GM23338 (cell line): ENCODE data around the gene AQP1. TPM values are rescaled to one million over a fixed set of nuclear protein-coding genes. Genes with fewer than 3 reads are reported as not detected.

ENCODE experiments used
- ATAC-seq: fragments of 200-7000 bp; cut with Tn5 transposase; 3 replicates; pipeline ENCODE4 v1.9.1; 2020
- DNase-seq: peaks from one replicate; pipeline ENCODE4 v3.0.0-alpha.2; 2015; ENCODE audit warnings: low spot score
- H2AFZ ChIP-seq: fragments of 200-600 bp; sonication (generic); 2 replicates; pipeline ENCODE4 v1.8.0; 2016; ENCODE audit warnings: antibody characterized with exemption, mild to moderate bottlenecking, moderate library complexity
- H3F3A ChIP-seq: fragments of 200-600 bp; sonication (generic); replicated peaks from 2 replicates; pipeline ENCODE4 v1.8.0; 2017; ENCODE audit warnings: antibody characterized with exemption, mixed run types, low read depth
- H3K27ac ChIP-seq: fragments of 200-600 bp; sonication (generic); 2 replicates; pipeline ENCODE4 v1.6.1; 2016; ENCODE audit warnings: low read depth
- H3K27me3 ChIP-seq: fragments of 200-600 bp; sonication (generic); 2 replicates; pipeline ENCODE4 v1.8.0; 2016; ENCODE audit warnings: mild to moderate bottlenecking, mixed run types, moderate library complexity; ENCODE audit not compliant: insufficient read depth
- H3K36me3 ChIP-seq: fragments of 200-600 bp; sonication (generic); 2 replicates; pipeline ENCODE4 v1.8.0; 2016; ENCODE audit warnings: mild to moderate bottlenecking; ENCODE audit not compliant: insufficient read depth
- H3K4me1 ChIP-seq: fragments of 200-600 bp; sonication (generic); 2 replicates; pipeline ENCODE4 v1.8.0; 2016; ENCODE audit warnings: mild to moderate bottlenecking, moderate library complexity; ENCODE audit not compliant: insufficient read depth
- H3K4me2 ChIP-seq: fragments of 200-600 bp; sonication (generic); 2 replicates; pipeline ENCODE4 v1.7.1; 2017; ENCODE audit warnings: mixed run types
- H3K4me3 ChIP-seq: fragments of 200-600 bp; sonication (generic); 2 replicates; pipeline ENCODE4 v1.6.1; 2016; ENCODE audit warnings: mixed run types
- H3K79me2 ChIP-seq: fragments of 200-600 bp; sonication (generic); replicated peaks from 2 replicates; pipeline ENCODE4 v1.8.0; 2017; ENCODE audit warnings: mild to moderate bottlenecking; ENCODE audit not compliant: insufficient read depth
- H3K9me2 ChIP-seq: fragments of 200-600 bp; sonication (generic); 2 replicates; pipeline ENCODE4 v1.8.0; 2017; ENCODE audit not compliant: insufficient read depth
- H4K20me1 ChIP-seq: fragments of 200-600 bp; sonication (generic); replicated peaks from 2 replicates; pipeline ENCODE4 v1.8.0; 2017; ENCODE audit warnings: mild to moderate bottlenecking; ENCODE audit not compliant: insufficient read depth
- H3K27ac Mint-ChIP-seq: 2 replicates; pipeline ENCODE4 v1.8.0; 2020; ENCODE audit warnings: inconsistent platforms, mild to moderate bottlenecking, moderate library complexity, mixed read lengths
- H3K27me3 Mint-ChIP-seq: 3 replicates; pipeline ENCODE4 v1.8.0; 2022; ENCODE audit warnings: low read depth, mild to moderate bottlenecking, moderate library complexity, mixed read lengths, inconsistent platforms; ENCODE audit not compliant: insufficient read depth, poor library complexity
- H3K36me3 Mint-ChIP-seq: 3 replicates; pipeline ENCODE4 v1.8.0; 2021; ENCODE audit warnings: low read depth, mild to moderate bottlenecking, inconsistent platforms, moderate library complexity, mixed read lengths
- H3K4me1 Mint-ChIP-seq: 3 replicates; pipeline ENCODE4 v1.8.0; 2020; ENCODE audit warnings: mild to moderate bottlenecking, inconsistent platforms, mixed read lengths
- H3K4me3 Mint-ChIP-seq: 3 replicates; pipeline ENCODE4 v1.8.0; 2021; ENCODE audit warnings: moderate library complexity, mild to moderate bottlenecking, inconsistent platforms, mixed read lengths
- H3K9me3 Mint-ChIP-seq: 3 replicates; pipeline ENCODE4 v1.8.0; 2020; ENCODE audit warnings: moderate library complexity, mild to moderate bottlenecking, inconsistent platforms, mixed read lengths
- CREB1 ChIP-seq: fragments of 250-450 bp; sonication (Bioruptor Pico); IDR thresholded peaks from 2 replicates; pipeline ENCODE4 v1.5.0; 2020; ENCODE audit warnings: low read depth, mild to moderate bottlenecking, moderate library complexity
- EZH2 ChIP-seq: fragments of 200-600 bp; sonication (generic); IDR thresholded peaks from one replicate; pipeline ENCODE4 v1.8.0; 2017; ENCODE audit warnings: antibody characterized with exemption, mild to moderate bottlenecking, low read depth; ENCODE audit not compliant: unreplicated experiment
- EZH2phosphoT487 ChIP-seq: fragments of 200-600 bp; sonication (generic); IDR thresholded peaks from one replicate; pipeline ENCODE4 v1.8.1; 2018; ENCODE audit warnings: antibody characterized with exemption; ENCODE audit not compliant: unreplicated experiment
- NANOG ChIP-seq: IDR thresholded peaks from 2 replicates; pipeline ENCODE4 v1.6.1; 2016; ENCODE audit warnings: antibody characterized with exemption, borderline replicate concordance
- STAT1 ChIP-seq: IDR thresholded peaks from one replicate; pipeline ENCODE4 v1.6.1; 2016; ENCODE audit warnings: antibody characterized with exemption; ENCODE audit not compliant: unreplicated experiment
- ZNF114 ChIP-seq: fragments of 250-450 bp; sonication (Bioruptor Pico); IDR thresholded peaks from 2 replicates; pipeline ENCODE4 v1.5.0; 2020; ENCODE audit warnings: mild to moderate bottlenecking, moderate library complexity
- ZNF331 ChIP-seq: fragments of 250-450 bp; sonication (Bioruptor Pico); IDR thresholded peaks from 2 replicates; pipeline ENCODE4 v1.5.0; 2020; ENCODE audit warnings: low read depth, mild to moderate bottlenecking, moderate library complexity
- polyA plus RNA-seq: library from polyadenylated mRNA; unstranded; fragments of >200 nt; fragmentation: Nextera tagmentation; extraction: Ambion mirVana; gene quantifications from 2 replicates; pipeline ENCODE4 v1.2.1, GENCODE V29; 2016
- total RNA-seq: library from RNA; depleted of rRNA; stranded (reverse); fragments of >200 nt; shearing (Covaris generic); gene quantifications from 2 replicates; pipeline ENCODE4 v1.2.3, GENCODE V29; 2014
- TF ChIP-seq, protein P1 (sequence below): IDR thresholded peaks from one replicate; pipeline ENCODE4 v1.6.1; 2018; ENCODE audit warnings: antibody characterized with exemption; ENCODE audit not compliant: unreplicated experiment
- TF ChIP-seq, protein P2 (sequence below): IDR thresholded peaks from 2 replicates; pipeline ENCODE4 v1.6.1; 2016; ENCODE audit warnings: antibody characterized with exemption
- TF ChIP-seq, protein P3 (sequence below), 2 experiments: fragments of 200-600 bp in 1 of 2; sonication (generic) in 1 of 2; conservative IDR thresholded peaks; 2 replicates each; pipeline versions ENCODE4 v1.5.1 to v1.6.1; 2016 to 2017; ENCODE audit warnings: antibody characterized with exemption in 2 of 2, low read depth in 2 of 2, mild to moderate bottlenecking in 2 of 2, moderate library complexity in 1 of 2

AQP1 gene
- total and polyA plus RNA-seq, 2 experiments from 2014 or later = 0.28 TPM; not detected in 1

DNA sequence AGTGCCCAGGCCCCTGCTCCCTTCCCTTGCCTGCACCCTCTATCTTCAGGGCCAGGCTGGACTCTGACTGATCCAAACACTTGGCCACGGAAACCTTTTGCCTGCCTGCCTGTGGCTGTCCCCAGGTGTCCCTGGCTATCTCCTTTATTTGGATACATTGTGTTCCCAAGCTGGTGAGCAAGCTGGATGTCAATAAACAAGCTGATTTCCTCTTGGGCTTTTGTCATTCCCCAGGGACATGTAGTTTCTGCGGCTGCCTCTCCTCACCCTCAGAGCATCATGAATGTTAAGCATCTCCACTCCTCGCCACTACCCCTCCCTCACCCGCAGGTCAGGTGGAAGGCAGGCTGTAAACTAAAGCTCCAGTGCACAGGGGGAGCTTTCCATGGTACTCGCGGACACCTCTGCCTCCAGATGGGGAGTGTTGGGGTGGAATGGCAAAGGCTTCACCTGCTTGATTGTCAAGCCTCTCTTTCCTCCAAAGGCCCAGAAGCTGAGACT lies 59.0 kb downstream of the AQP1 start:
- H3K27ac ChIP-seq = no peak overlapping the region
- no peaks in the 10 kb centered on the region; the same call in 1 of the 2 replicates for H3K9me2 ChIP-seq
- Mint-ChIP-seq H3K27me3 (peaks cover 16% of the 10 kb centered on the region), H3K27ac (no peak overlapping the region), H3K9me3 (no peaks in the 10 kb centered on the region), H3K36me3 (no peaks in the 10 kb centered on the region), H3K4me1 (peaks cover 9% of the 10 kb centered on the region), H3K4me3 (no peak overlapping the region)
- no peaks in the 10 kb centered on the region for H4K20me1 ChIP-seq
- no peak overlapping the region for H3K4me2 ChIP-seq
- H2AFZ ChIP-seq = no peak overlapping the region
- no peaks in the 10 kb centered on the region for H3F3A ChIP-seq
- H3K4me1 ChIP-seq = no peaks in the 10 kb centered on the region
- H3K79me2 ChIP-seq = no peaks in the 10 kb centered on the region
- H3K36me3 ChIP-seq = no peaks in the 10 kb centered on the region
- H3K4me3 ChIP-seq = no peak overlapping the region
- TF ChIP-seq, protein P1, sequence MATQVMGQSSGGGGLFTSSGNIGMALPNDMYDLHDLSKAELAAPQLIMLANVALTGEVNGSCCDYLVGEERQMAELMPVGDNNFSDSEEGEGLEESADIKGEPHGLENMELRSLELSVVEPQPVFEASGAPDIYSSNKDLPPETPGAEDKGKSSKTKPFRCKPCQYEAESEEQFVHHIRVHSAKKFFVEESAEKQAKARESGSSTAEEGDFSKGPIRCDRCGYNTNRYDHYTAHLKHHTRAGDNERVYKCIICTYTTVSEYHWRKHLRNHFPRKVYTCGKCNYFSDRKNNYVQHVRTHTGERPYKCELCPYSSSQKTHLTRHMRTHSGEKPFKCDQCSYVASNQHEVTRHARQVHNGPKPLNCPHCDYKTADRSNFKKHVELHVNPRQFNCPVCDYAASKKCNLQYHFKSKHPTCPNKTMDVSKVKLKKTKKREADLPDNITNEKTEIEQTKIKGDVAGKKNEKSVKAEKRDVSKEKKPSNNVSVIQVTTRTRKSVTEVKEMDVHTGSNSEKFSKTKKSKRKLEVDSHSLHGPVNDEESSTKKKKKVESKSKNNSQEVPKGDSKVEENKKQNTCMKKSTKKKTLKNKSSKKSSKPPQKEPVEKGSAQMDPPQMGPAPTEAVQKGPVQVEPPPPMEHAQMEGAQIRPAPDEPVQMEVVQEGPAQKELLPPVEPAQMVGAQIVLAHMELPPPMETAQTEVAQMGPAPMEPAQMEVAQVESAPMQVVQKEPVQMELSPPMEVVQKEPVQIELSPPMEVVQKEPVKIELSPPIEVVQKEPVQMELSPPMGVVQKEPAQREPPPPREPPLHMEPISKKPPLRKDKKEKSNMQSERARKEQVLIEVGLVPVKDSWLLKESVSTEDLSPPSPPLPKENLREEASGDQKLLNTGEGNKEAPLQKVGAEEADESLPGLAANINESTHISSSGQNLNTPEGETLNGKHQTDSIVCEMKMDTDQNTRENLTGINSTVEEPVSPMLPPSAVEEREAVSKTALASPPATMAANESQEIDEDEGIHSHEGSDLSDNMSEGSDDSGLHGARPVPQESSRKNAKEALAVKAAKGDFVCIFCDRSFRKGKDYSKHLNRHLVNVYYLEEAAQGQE = peak; percentile 71
- no peak for TF ChIP-seq CREB1 (CRISPR knock-in tag)
- ATAC-seq (peak; percentile 64), DNase-seq (peak; percentile 59)
- H3K27me3 ChIP-seq = no peaks in the 10 kb centered on the region

DNA sequence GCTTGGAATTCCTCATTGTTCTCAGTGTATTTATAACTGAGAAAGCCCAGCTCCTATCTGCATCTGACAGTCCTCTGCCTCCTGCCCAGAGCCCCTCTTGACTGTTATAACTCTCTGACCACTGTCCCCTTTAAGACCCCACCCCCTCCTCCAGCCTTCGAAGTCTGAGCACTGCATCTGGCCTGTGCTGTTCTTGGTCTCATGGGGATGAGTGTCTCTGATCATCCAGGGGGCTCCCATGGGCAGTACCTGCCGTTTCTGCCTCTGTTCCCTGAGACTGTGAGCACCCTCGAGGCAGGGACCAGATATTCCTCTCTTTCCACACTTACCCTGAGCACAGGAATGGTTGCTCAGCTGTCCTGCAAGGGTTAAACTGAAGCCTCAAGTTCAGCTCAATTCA lies 59.8 kb downstream of the AQP1 start:
- Histone ChIP-seq H3F3A (no peaks in the 10 kb centered on the region), H3K27me3 (no peaks in the 10 kb centered on the region), H3K4me3 (no peak overlapping the region), H3K4me2 (no peak overlapping the region), H3K79me2 (no peaks in the 10 kb centered on the region), H2AFZ (no peak overlapping the region), H3K9me2 (no peaks in the 10 kb centered on the region; the same call in 1 of the 2 replicates), H3K4me1 (no peaks in the 10 kb centered on the region), H3K36me3 (no peaks in the 10 kb centered on the region), H4K20me1 (no peaks in the 10 kb centered on the region), H3K27ac (no peak overlapping the region)
- Mint-ChIP-seq H3K9me3 (no peaks in the 10 kb centered on the region), H3K27me3 (peaks cover 16% of the 10 kb centered on the region), H3K4me3 (no peak overlapping the region), H3K4me1 (peaks cover 9% of the 10 kb centered on the region), H3K27ac (no peak overlapping the region), H3K36me3 (no peaks in the 10 kb centered on the region)
- ATAC-seq = no peak
- no peak for DNase-seq
- TF ChIP-seq, protein P2, sequence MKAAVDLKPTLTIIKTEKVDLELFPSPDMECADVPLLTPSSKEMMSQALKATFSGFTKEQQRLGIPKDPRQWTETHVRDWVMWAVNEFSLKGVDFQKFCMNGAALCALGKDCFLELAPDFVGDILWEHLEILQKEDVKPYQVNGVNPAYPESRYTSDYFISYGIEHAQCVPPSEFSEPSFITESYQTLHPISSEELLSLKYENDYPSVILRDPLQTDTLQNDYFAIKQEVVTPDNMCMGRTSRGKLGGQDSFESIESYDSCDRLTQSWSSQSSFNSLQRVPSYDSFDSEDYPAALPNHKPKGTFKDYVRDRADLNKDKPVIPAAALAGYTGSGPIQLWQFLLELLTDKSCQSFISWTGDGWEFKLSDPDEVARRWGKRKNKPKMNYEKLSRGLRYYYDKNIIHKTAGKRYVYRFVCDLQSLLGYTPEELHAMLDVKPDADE = no peak
- TF ChIP-seq CREB1 (CRISPR knock-in tag) (no peak), STAT1 (no peak), EZH2 (no peak), ZNF114 (CRISPR knock-in tag) (no peak), EZH2phosphoT487 (no peak), ZNF331 (no peak), NANOG (no peak)
- TF ChIP-seq, protein P1 = no peak
- TF ChIP-seq, protein P3, sequence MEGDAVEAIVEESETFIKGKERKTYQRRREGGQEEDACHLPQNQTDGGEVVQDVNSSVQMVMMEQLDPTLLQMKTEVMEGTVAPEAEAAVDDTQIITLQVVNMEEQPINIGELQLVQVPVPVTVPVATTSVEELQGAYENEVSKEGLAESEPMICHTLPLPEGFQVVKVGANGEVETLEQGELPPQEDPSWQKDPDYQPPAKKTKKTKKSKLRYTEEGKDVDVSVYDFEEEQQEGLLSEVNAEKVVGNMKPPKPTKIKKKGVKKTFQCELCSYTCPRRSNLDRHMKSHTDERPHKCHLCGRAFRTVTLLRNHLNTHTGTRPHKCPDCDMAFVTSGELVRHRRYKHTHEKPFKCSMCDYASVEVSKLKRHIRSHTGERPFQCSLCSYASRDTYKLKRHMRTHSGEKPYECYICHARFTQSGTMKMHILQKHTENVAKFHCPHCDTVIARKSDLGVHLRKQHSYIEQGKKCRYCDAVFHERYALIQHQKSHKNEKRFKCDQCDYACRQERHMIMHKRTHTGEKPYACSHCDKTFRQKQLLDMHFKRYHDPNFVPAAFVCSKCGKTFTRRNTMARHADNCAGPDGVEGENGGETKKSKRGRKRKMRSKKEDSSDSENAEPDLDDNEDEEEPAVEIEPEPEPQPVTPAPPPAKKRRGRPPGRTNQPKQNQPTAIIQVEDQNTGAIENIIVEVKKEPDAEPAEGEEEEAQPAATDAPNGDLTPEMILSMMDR (conservative IDR thresholded peaks at IDR 0.05; ENCODE audit: low read depth in 2 of 2) = no peak
